GM19324 (cell line): Measurements from ENCODE around the gene PROB1.
"Not testable (repeated sequence)": the region's sequence is repeated elsewhere in the genome, so short reads cannot be mapped to it uniquely, and the experiment has no call there.

Experiments
- ATAC-seq: cut with Tn5 transposase; IDR thresholded peaks from one replicate; pipeline ENCODE4 v1.9.1; 2021; ENCODE audit warnings: mild to moderate bottlenecking, moderate library complexity; ENCODE audit not compliant: unreplicated experiment, low FRiP score

The PROB1 gene

GRCh38 chr5:139379626-139380449 lies 15.1 kb downstream of the PROB1 start:
- no peak for ATAC-seq

DNA sequence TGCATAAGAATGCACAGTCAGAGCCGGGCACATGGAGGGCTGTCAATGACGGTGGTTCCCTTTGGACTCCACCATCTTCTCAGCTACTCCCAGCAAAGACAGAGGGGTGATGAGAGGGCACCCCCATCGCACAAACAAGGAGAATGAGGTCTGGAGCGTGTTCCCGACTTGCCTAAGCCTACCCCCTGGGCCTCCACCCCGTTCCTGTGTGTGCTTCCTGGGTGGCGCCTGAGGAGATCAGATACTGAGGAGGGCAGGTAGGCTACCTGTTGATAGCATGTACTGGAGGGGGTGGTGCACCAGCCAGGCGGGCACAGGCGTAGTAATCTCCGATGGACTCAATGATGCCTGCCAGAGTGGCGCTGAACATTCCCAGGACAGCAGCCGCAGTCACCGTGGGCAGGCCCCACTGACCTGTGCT lies 16.0 kb downstream of the PROB1 start:
- ATAC-seq = no peak

- ATAC-seq = no peak
Measured at GRCh38 chr5:139378101-139378825, 16.6 kb downstream of the PROB1 start.

DNA sequence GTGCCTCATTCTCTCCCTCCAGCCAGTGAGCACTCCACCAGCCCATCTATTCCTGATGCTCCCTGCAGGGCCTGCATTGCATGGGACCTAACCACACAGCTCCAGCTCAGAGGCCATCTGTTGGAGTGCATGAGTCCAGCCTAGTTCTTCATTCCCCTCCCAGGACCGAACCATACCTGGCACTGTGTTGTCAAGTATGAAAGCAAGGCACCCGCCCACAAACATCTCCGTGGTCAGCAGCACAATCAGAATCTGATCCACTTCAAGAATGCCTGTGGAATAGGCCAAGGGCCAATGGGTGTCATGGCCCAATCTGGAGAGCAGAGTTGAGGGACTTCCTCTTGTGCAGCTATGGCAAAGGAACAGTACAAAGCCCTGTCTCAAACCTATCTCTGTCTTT lies 17.7 kb downstream of the PROB1 start:
- no peak for ATAC-seq

DNA sequence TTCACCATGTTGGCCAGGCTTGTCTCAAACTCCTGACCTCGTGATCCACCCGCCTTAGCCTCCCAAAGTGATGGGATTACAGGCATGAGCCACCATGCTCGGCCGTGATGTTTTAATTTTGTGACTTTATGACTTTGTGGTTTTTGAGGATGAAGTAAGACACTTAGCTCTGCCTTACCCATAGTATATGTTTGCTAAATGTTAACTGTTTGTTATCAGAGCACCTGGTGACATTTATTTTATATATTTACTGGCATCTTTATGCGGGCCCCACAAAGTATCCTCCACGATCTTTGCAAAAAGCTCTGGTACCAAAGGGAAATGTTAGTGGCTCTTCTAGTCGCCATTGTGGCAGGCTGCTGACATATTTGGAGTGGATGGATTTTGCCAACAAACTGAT lies 18.5 kb downstream of the PROB1 start:
- ATAC-seq = no peak

DNA sequence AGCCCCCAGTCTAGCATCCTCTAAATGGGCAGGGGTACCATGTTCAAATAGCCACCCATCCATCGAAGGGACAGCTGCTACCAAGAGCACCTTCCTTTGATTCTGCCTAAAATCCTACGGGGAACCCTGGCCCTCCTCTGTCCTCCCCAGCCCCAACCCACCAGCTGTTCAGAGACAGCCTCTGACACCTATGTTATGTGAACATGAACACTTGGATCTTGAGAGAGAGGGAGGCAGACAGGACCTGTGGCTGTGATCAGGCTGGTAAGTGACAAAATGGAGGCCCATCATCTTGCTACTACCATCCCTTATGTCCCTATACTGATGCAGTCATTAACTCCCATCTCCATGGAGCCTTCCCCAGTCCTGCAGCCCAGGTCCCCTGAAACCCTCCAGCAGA lies 20.0 kb downstream of the PROB1 start:
- no peak for ATAC-seq

GRCh38 chr5:139371482-139372435 lies 23.1 kb downstream of the PROB1 start:
- ATAC-seq = no peak

- no peak for ATAC-seq
Measured at GRCh38 chr5:139369181-139369580, 25.7 kb downstream of the PROB1 start.

DNA sequence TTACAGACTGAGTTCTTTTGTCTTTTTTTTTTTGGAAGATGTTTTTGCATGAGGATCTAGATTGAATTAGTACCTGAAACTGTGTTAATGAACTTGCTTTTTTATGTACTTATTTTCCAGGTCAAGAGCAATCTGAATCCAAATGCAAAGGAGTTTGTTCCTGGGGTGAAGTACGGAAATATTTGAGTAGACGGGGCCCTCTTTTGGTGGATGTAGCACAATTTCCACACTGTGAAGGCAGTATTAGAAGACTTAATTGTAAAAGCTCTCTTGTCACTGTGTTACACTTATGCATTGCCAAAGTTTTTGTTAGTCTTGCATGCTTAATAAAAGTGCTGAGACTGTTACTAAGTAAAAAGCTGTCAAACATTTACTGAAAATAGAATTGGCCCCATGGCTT lies 26.3 kb downstream of the PROB1 start:
- ATAC-seq = no peak

GRCh38 chr5:139364466-139364865 lies 30.4 kb downstream of the PROB1 start:
- ATAC-seq = no peak

GRCh38 chr5:139363937-139364336 lies 31.0 kb downstream of the PROB1 start:
- ATAC-seq = no peak

DNA sequence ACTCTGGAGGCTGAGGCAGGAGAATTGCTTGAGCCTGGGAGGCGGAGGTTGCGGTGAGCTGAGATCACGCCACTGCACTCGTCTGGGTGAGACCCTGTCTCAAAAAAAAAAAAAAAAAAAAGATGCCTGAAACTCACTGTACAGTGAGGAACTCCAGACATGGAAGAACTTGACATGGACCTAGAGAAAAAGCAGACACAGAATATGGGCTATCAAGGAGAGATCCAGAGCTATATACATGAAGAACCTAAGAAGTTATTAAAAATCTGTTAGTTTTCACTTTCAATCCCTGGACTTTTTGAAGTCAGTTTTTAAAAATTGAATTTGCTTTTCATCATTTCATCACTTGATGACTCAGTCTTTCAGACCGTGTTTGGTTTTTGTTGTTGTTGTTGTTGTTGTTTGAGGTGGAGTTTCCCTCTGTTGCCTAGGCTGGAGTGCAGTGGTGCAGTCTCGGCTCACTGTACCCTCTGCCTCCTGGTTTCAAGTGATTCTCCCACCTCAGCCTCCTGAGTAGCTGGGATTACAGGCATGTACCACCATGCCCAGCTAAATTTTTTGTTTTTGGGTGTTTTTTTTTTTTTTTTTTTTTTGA lies 33.0 kb downstream of the PROB1 start:
- no peak for ATAC-seq

- no peak for ATAC-seq
Measured at GRCh38 chr5:139360384-139360783, 34.5 kb downstream of the PROB1 start.

GRCh38 chr5:139358064-139358463 lies 36.8 kb downstream of the PROB1 start:
- no peak for ATAC-seq

DNA sequence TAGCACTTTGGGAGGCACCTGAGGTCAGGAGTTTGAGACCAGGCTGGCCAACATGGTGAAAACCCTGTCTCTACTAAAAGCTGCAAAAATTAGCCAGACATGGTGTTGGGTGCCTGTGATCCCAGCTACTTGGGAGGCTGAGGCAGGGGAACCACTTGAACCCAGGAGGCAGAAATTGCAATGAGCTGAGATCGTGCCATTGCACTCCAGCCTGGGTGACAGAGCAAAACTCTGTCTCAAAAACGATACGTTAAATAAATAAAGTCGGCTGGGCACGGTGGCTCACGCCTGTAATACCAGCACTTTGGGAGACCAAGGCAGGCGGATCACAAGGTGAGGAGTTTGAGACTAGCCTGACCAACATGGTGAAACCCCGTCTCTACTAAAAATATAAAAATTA lies 39.0 kb downstream of the PROB1 start:
- not testable (repeated sequence) for ATAC-seq

DNA sequence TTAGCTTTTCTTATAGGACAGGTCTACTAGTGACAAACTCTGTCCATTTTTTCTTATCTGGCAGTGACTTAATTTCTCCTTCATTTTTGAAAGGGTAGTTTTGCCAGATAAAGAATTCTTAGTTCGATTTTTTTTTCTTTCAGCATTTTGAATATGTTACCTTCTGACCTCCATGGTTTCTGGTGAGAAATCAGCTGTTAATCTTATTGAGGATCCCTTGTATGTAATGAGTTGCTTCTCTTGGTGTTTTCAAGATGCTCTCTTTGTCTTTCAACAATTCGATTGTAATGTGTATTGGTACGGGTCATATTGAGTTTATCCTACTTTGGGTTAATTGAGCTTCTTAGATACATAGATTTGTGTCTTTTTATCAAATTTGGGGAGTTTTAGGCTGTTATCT lies 40.7 kb downstream of the PROB1 start:
- no peak for ATAC-seq

DNA sequence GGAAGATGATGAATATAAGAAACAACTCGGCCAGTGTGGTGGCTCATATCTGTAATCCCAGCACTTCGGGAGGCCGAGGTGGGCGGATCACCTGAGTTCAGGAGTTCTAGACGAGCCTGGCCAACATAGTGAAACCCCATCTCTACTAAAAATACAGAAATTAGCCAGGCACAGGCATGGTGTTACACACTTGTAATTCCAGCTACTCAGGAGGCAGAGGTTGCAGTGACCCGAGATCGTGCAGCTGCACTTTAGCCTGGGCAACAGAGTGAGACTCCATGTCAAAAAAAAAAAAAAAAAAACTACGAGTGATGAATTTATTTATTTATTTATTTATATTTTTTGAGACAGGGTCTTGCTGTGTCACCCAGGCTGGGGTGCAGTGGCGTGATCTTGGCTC lies 47.0 kb downstream of the PROB1 start:
- ATAC-seq = not testable (repeated sequence)

GRCh38 chr5:139345442-139345841 lies 49.5 kb downstream of the PROB1 start:
- ATAC-seq = not testable (repeated sequence)

DNA sequence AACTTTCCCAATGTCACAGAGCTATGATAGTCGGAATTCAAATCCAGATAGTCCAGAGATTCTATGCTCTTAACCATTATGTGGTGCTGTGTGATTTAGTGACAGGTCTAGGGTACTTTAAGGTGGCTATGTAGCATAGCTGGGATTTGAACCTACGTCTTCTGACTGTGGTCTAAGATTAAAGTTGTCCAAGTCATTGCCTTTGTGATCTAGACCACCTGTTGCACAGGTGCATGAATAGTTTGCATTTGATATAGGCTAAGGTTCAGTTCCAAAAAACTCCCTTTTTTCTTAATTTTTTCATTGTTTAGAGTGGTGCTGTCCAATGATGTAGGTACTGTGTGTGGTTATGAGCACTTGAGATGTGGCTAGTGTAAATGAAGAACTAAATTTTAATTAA lies 50.7 kb downstream of the PROB1 start:
- ATAC-seq = no peak

DNA sequence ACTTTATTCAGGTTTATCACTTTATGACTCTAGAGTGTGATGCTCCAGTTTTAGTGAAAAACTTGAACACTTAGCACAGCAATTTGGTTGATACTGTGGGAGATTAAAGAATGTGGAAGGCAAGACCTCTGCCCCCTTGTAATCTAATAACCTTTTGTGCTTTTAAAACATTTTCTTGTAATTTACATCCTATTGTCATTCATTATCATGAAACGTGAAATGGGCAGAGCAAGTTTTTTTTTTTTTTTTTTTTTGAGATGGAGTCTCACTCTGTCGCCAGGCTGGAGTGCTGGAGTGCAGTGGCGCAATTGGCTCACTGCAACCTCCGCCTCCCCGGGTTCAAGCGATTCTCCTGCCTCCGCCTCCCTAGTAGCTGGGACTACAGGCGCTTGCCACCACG lies 51.4 kb downstream of the PROB1 start:
- ATAC-seq = no peak

DNA sequence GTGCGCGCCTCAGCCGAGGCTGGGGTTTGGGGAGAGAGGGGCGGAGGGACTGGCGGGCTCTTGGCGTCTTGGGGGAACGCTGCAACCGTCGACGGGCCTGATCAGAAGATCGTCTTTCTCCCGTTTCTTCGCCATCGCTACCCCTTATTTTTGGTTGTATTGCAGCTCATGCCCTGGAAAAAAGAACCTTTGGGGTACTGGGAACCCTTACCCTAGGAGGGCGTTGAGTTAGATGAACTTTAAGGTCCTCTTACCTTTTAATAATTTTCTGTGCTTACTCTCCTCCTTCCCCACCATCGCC lies 52.5 kb downstream of the PROB1 start:
- no peak for ATAC-seq
